MCF 10A (cell line): ENCODE measurements around the gene FILIP1. TPM values are rescaled to one million over a fixed set of nuclear protein-coding genes. Genes with fewer than 3 reads are reported as not detected.

Experiments used
- BruUV-seq: library from RNA; stranded (reverse); fragments of 400-500 nt; replicated peaks from 2 replicates; lab custom pipeline; 2021; lab: Mats Ljungman, UMichigan
- CTCF ChIA-PET: fragments of 300-600 bp; sonication (Branson Sonifier 250); formaldehyde crosslinking; extraction: SDS; loops from one replicate; lab custom pipeline; 2021; ENCODE audit warnings: antibody characterized with exemption, inconsistent platforms; lab: Yijun Ruan, JAX
- POLR2A ChIA-PET: fragments of 300-600, 350-650 bp; sonication (Branson Sonifier 250); formaldehyde crosslinking; extraction: SDS; loops from one replicate; lab custom pipeline; 2020; ENCODE audit warnings: antibody characterized with exemption, inconsistent platforms; lab: Yijun Ruan, JAX
- DNase-seq: peaks from one replicate; pipeline ENCODE4 v3.0.0-alpha.2; 2018; ENCODE audit not compliant: unreplicated experiment
- H3K27ac Mint-ChIP-seq: one replicate; pipeline ENCODE4 v1.8.0; 2022; ENCODE audit warnings: mild to moderate bottlenecking, low read depth, mixed read lengths; ENCODE audit not compliant: unreplicated experiment
- H3K27me3 Mint-ChIP-seq: one replicate; pipeline ENCODE4 v1.8.0; 2022; ENCODE audit warnings: mixed read lengths; ENCODE audit not compliant: insufficient read depth, unreplicated experiment
- H3K36me3 Mint-ChIP-seq: one replicate; pipeline ENCODE4 v1.8.0; 2022; ENCODE audit warnings: mild to moderate bottlenecking, moderate library complexity, mixed read lengths; ENCODE audit not compliant: insufficient read depth, unreplicated experiment
- H3K4me1 Mint-ChIP-seq: one replicate; pipeline ENCODE4 v1.8.0; 2022; ENCODE audit warnings: mixed read lengths; ENCODE audit not compliant: insufficient read depth, unreplicated experiment
- H3K4me3 Mint-ChIP-seq: one replicate; pipeline ENCODE4 v1.8.0; 2022; ENCODE audit warnings: mild to moderate bottlenecking, moderate library complexity, mixed read lengths; ENCODE audit not compliant: unreplicated experiment
- H3K9me3 Mint-ChIP-seq: one replicate; pipeline ENCODE4 v1.8.0; 2022; ENCODE audit warnings: mixed read lengths; ENCODE audit not compliant: unreplicated experiment
- intact Hi-C: fragments of 100-400 bp; cut with micrococcal nuclease; formaldehyde crosslinking; loops from 2 replicates; pipeline ENCODE4 v1.14.1; 2022
- total RNA-seq: library from RNA; stranded (reverse); gene quantifications from 2 replicates; pipeline ENCODE4 v1.2.3, GENCODE V29; 2022
- TF ChIP-seq, protein P1 (sequence below): fragments of 200-600 bp; IDR thresholded peaks from one replicate; pipeline ENCODE4 v1.8.0; 2022; ENCODE audit warnings: antibody characterized with exemption, mild to moderate bottlenecking; ENCODE audit not compliant: unreplicated experiment

Gene FILIP1
- total RNA-seq, 1 experiment from 2014 or later: 0.14 TPM

DNA sequence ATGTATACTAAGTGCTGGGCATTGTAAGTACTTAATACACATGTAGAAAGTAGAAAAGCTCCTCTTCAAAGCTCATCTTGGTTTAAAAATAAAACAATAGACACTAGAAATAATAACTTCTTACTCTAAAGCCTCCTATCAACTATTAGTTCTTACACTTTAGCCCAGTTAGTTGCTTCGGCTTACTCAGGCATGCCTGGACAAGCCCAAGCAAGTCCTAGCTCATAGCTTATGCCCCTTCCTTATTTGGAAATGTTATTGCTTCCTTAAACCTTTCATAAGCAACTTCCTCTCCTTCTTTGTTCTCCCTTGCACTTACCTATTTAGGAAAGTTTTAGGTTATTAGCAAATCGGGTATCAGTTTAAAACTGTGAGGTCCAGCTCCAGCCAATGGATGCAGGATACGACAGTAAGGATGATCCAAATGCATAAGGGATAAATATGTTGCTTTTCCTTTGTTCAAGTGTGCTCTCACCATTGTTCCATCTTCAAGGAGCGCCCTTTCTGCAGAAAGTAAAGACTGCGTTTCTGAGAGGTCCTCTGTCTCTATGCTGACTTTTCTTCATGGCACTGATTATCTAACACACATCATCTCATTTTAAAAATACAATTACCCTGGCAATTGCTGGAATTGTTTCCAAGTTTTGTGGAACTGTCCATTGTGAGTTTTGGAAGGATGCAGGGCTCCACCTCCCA lies 221.3 kb downstream of the FILIP1 start:
- peaks cover 15% of the 10 kb centered on the region for H3K9me3 Mint-ChIP-seq
- CTCF ChIA-PET: interaction anchor here (1.0 to 3.8 kb wide), 3 partner anchors 10 to 255 kb away, joined by 3 to 12 read pairs (median 5); partner anchors contain the start of gene TMEM30A
- peak overlapping the region; percentile 96 for H3K27ac Mint-ChIP-seq

DNA sequence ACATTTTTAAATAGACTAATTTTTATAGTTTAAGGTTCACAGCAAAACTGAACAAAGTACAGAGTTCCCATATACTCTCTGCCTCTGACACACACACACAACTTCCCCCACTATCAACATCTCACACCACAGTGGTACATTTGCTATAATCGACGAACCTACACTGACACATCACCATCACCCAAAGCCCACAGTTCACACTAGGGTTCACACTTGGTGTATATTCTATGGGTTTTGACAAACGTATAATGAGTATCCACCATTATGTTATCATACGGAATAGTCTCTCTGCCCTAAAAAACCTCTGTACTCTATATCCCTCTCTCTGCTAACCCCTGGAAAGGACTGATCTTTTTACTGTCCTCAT lies 224.6 kb downstream of the FILIP1 start:
- Mint-ChIP-seq H3K27me3 (no peaks in the 10 kb centered on the region), H3K27ac (peak overlapping the region; percentile 96), H3K9me3 (peaks cover 4% of the 10 kb centered on the region), H3K36me3 (peaks cover 14% of the 10 kb centered on the region), H3K4me3 (no peak overlapping the region), H3K4me1 (peaks cover 27% of the 10 kb centered on the region)
- CTCF ChIA-PET: interaction anchor here (0.5 to 2.9 kb wide), 7 partner anchors 10 to 333 kb away, joined by 3 to 18 read pairs (median 7); partner anchors contain the start of gene SENP6
- intact Hi-C loops: no loop called here
- BruUV-seq: no TSS peak
- POLR2A ChIA-PET: interaction anchor here (1.7 to 9.7 kb wide), 3 partner anchors 14 to 26 kb away, joined by 4 to 314 read pairs (median 50); partner anchors contain the start of genes COX7A2 and TMEM30A
- DNase-seq: no peak
- TF ChIP-seq, protein P1, sequence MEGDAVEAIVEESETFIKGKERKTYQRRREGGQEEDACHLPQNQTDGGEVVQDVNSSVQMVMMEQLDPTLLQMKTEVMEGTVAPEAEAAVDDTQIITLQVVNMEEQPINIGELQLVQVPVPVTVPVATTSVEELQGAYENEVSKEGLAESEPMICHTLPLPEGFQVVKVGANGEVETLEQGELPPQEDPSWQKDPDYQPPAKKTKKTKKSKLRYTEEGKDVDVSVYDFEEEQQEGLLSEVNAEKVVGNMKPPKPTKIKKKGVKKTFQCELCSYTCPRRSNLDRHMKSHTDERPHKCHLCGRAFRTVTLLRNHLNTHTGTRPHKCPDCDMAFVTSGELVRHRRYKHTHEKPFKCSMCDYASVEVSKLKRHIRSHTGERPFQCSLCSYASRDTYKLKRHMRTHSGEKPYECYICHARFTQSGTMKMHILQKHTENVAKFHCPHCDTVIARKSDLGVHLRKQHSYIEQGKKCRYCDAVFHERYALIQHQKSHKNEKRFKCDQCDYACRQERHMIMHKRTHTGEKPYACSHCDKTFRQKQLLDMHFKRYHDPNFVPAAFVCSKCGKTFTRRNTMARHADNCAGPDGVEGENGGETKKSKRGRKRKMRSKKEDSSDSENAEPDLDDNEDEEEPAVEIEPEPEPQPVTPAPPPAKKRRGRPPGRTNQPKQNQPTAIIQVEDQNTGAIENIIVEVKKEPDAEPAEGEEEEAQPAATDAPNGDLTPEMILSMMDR: no peak

More for the DNA sequence above, 221.3 kb downstream of the FILIP1 start:
- TF ChIP-seq, protein P1: no peak
- POLR2A ChIA-PET: interaction anchor here (1.0 to 9.7 kb wide), 6 partner anchors 10 to 330 kb away, joined by 3 to 314 read pairs (median 3); partner anchors contain the start of genes COX7A2, SENP6 and TMEM30A
- DNase-seq: peak; percentile 74
- intact Hi-C loops: no loop called here
- Mint-ChIP-seq H3K4me1 (peaks cover 51% of the 10 kb centered on the region), H3K36me3 (peaks cover 8% of the 10 kb centered on the region), H3K27me3 (no peaks in the 10 kb centered on the region), H3K4me3 (no peak overlapping the region)
- BruUV-seq: no TSS peak

DNA sequence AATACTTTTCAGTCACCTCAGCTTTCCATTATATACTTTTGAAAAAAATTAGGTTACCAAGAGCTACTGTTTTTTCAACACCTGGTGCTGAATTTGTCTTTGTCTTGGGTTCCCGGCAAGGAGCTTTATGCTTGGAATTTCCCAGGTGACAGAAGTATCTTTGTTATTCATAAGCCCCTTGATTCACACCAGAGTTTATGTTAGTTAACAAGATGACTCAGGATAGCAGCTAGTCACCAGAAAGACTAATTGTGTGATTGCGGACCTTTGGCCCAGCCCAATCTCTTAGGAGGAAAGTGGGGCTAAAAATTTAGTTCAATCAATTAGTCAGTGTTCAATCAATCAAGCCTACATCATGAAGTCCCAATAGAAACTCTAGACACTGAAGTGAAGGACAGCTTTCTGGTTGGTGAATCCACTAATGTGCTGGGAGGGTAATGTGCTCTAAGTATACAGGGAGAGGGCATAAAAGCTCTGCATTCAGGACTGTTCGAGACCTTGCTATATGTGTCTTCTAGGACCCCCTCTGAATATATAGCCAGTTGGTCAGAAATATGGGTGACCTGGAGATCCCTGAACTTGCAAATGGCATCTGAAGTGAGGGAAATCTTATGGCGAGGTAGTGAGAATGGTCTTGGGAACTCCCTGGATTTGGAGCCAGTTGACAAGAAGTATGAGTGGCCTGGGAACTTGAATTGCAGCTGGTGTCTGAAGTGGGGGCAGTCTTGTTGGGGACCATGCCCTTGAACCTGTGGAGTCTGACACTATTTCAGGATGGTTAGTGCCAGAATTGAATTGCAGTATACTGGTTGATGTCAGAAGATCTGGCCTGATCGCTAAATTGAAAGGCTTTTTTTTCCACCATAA lies 225.2 kb downstream of the FILIP1 start:
- peak; percentile 44 for DNase-seq
- Mint-ChIP-seq H3K27ac (peak overlapping the region; percentile 66), H3K27me3 (no peaks in the 10 kb centered on the region), H3K4me3 (no peak overlapping the region), H3K36me3 (peaks cover 16% of the 10 kb centered on the region), H3K4me1 (peaks cover 24% of the 10 kb centered on the region), H3K9me3 (no peaks in the 10 kb centered on the region)
- intact Hi-C loops: no loop called here
- CTCF ChIA-PET: interaction anchor here (0.5 to 3.5 kb wide), 23 partner anchors 8 to 333 kb away, joined by 3 to 39 read pairs (median 4); partner anchors contain the start of genes SENP6 and TMEM30A
- POLR2A ChIA-PET: interaction anchor here (0.6 to 9.7 kb wide), 7 partner anchors 14 to 256 kb away, joined by 3 to 314 read pairs (median 4); partner anchors contain the start of genes COX7A2 and TMEM30A
- TF ChIP-seq, protein P1: no peak
- BruUV-seq: no TSS peak
